NCI-H82 treated with DMSO at 0.1 percent for 48 hours (cell line): ENCODE data around the gene PSMD12.
"Not testable (repeated sequence)": the region's sequence is repeated elsewhere in the genome, so short reads cannot be mapped to it uniquely, and the experiment has no call there.

Experiments
- DNase-seq: peaks from one replicate; lab custom pipeline; 2025; ENCODE audit not compliant: unreplicated experiment; lab: John Stamatoyannopoulos, UW

PSMD12 gene

DNA sequence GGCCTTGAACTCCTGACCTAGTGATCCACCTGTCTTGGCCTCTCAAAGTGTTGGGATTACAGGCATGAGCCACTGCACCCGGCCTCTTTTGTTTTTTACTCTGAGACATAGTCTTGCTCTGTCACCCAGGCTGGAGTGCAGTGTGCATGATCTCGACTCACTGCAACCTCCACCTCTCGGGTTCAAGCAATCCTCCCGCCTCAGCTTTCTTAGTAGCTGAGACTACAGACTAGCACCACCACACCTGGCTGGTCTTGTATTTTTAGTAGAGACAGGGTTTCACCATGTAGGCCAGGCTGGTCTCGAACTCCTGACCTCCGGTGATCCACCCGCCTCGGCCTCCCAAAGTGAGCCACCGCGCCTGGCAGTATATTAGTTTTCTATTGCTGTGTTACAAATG lies 22.2 kb upstream of the PSMD12 start:
- not testable (repeated sequence) for DNase-seq

DNA sequence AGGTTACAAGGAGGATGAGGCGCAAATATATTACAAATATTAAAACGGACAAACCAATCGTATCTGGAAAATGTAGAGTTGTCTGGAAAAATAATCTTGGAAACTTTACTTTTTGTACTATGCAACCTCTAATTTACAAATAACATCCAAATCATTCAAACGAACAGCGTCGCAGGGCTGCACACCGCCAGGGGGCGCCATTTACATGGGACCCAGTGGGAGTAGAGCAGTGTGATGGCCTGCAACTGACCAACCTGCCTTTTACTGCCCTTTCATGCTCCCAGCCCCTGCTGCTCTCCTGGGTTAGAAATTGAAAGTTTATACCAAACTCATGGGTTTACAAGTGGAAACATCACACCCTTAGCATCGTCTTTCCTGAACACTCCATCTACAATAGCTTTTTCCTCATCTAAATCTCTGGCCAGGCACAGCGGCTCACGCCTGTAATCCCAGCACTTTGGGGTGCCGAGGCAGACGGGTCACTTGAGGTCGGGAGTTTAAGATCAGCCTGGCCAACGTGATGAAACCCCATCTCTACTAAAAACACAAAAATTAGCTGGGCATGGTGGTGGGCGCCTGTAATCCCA lies 20.7 kb upstream of the PSMD12 start:
- DNase-seq: peak; percentile 38

DNA sequence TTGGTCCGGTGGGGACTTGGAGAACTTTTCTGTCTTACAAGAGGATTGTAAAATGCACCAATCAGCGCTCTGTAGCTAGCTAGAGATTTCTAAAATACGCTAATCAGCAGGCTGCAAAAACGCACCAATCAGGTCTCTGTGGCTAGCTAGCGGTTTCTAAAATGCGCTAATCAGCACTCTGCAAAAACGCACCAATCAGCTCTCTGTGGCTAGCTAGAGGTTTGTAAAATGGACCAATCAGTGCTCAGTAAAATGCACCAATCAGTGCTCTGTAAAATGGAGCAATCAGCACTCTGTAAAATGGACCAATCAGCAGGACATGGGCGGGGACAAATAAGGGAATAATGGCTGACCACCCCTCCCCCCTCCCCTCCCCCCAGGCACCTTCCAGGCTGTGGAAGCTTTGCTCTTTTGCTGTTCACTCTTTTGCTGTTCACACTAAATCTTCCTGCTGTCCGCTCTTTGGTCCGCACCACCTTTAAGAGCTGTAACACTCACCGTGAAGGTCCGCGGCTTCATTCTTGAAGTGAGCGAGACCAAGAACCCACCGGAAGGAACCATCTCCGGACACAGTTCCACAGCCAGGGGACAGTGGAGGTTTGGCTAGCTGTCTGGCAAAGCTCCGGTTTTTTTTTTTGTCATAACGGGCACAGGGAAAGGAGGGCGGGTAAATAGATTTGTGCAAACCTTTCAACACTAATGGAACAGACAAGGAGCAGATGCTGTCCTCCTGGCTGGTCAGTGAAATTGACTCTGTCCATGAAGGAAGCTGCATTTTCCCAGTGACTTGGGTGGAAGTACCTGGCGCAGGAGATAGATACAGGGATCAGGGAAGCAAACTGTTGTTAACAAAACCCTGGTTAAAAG lies 19.0 kb upstream of the PSMD12 start:
- no peak for DNase-seq

DNA sequence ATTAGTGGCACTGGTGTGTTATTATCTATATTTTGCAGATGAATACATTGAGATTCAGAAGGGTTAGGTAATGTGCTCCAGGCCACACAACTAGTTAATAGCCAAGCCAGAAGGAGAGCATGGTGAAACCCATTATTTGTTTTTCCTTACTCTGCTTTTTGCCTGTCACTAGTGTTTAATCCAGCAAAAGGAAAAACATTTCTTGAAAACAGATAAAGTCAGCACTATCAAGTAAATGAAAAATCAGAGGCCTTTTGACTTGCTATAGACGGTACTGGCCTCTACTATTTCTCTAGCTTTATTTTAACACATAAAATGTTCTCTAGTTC lies 15.5 kb upstream of the PSMD12 start:
- no peak for DNase-seq

DNA sequence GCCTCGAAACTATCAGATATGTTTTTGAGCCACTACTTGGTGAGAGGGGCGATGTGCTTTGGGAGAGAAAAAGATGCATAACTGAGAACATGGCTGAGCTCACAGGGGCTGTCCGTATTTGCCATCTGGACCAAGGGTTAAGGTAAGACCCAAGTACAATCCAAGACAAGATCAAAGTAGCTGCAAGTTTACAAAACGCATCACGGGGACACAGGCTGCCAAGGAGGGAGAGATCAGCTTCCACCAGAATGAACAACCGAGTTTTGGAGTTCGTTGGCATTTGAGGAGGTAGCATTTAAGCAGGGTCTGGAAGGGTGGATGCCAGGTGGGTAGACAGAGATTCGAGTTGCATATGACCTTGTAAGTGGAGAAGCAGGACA lies 12.9 kb upstream of the PSMD12 start:
- no peak for DNase-seq

DNA sequence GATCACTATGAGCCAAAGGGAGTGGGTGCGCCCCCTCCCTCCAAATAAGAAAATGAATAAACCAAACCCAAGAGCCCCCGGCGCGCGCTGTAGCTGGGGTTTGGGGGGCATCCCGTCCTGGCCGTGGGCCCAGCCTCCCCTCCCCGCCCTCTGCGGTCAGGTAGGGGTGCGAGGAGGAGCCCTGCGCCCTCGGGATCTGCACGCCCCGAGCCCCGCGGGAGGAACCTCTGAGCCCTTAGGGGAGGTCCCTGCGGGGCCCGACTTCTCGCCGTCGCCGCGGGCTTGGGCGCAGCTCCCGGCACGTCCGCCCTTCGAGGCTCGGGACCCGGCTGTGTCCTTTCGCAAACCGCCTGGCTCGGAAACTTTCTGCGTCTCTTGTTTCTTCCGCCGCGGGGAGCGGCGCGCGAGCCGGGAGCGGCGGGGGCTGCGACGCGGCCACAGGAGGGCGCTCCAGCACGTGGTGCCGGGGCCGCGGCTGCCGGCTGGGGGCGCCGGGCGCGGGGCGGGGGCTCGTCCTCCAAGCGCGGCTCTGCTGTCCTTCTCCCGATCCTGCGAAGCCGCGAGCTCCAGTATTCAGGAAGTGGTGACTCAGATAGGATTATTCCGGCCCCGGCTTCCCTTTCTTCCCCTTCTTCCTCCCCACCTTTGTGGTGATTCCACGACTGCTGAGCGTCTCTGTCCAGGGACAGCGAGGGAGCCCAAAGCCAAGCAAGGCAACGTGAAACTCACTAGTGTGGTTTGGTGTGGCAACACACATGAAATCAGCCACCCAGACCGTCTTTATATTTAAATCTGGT lies 12.3 kb upstream of the PSMD12 start:
- peak; percentile 56 for DNase-seq

DNA sequence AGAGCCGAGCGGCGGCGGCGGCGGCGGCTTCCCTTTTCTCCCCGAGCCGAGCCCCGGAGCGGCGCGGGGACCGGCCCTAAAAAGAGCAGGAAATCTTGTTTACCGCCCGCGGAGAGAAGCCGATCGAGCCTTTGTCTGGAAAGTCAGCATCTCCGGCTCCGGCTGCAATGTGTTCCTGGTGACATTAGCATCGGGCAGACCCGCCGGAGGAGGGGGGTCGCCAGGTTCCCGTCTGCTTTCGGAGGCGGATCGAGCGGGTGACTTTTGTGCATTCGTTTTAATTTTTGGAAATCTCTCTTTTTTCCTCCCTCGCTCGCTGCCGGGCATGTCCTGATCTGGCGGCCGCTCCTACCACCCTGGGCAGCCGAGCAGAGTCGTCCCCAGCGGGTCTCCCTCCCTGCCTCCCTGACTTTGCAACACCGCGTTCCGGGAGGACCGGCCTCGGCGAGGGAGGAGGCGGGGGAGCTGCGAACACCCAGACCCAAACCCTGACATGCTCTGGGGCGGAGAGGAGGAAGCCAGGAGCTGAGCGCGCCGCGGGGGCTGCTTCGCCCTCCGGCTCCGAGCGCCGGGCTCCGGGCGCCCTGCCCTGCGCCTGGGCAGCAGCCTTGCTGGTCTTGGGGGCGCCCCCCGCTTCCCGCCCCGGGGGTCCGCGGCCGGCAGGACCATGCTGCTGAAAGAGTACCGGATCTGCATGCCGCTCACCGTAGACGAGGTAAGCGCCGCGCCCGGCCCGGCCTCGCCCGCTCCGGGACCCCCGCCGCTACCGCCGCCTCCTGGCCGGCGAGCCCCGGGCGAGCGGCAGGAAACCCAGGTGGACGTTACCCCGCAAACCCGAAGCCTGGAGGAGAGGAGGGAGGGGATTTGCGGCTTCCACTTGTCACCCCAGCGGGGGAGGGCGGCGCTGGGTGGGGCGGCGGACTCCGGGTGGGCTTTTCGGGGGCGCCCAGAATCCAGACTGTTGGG lies 11.4 kb upstream of the PSMD12 start:
- DNase-seq: no peak

DNA sequence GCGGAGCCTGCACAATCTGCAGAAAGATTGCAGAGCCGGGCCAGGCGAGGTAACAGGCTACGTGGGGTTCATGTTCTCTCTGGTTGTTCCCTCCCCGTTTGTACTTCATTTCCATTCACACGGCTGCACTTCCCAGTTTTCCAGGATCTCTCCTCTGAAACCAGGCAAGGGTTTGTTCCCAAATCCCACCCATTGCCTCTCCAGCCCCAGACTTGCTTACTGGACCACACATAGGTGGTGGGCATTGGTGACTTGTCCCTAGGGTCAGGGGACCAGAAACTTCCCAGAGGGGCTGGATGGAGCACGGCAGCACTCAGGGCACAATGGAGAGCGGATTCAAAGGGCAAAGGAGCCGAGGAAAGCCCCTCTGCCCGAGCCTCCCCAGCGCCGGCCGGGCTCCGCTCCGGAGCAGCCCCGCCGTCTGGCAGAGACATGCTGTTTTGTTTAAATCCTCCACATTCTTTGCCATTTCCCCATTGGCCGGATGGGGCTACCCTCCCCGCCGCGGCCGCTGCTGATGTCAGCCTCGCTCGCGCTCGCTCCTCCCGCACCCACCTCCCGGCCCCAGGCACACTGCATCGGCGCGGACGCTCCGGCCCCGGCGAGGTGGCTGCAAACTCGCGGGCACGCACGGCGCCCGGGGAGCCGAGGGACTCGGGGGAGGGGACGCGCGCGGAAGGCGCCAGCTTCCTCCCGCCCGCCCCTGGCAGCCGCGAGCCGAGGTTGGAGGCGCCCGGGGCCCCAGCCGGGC lies 10.5 kb upstream of the PSMD12 start, which contains the start of gene PITPNC1:
Gene PITPNC1 (plus strand): TSS at position 545 of the 751 bp plus-strand sequence.
- peak; percentile 36 for DNase-seq

DNA sequence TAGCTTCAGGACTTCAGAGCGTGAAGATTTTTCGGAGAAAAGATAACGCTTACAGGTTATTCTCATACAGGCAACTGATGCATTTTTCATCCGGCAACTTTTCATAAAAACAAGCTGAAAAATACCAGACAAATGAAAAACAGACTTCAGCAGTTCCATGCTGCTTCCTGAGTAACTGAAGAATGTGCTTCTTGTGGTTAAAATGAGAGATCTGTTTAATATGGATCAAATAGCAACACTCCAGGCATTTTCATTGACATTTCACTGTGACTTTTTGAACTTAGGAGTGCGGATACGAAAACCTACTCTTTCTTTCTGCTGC lies 10.0 kb upstream of the PSMD12 start:
- no peak for DNase-seq

DNA sequence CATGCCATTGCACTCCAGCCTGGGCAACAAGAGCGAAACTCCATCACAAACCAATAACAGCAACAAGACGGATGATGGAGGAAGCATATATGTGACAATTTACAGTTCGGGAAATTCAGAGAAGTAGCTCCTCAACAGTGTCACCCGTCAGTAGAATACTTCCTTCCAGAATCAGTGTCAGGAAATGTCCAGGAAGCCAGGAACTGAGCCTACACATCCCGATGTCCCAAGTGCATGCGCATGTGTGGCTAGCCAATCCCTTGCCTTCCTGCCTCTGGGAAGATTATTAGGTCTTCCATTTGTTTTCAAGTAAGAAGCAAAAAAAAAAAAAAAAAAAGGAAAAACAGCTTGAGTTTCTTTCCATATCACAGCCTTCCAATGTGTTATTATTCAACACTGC lies 9.3 kb upstream of the PSMD12 start:
- DNase-seq: no peak

DNA sequence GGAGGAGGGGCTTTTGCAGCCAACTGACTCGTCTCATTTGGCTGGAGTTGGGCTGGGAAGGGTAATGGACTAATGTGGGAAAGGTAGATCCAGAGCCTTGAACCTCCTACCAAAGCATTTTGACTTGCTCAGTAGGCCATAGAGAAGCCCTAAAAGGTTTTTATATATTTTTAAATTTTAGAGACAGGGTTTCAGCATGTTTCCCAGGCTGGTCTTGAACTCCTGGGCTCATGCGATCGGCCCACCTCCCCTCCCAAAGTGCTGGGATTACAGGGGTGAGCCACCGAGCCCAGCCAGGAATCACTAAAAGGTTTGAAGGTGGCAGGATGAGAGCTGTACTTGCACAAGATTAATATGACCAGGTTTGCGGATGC lies 8.7 kb upstream of the PSMD12 start:
- DNase-seq: no peak

DNA sequence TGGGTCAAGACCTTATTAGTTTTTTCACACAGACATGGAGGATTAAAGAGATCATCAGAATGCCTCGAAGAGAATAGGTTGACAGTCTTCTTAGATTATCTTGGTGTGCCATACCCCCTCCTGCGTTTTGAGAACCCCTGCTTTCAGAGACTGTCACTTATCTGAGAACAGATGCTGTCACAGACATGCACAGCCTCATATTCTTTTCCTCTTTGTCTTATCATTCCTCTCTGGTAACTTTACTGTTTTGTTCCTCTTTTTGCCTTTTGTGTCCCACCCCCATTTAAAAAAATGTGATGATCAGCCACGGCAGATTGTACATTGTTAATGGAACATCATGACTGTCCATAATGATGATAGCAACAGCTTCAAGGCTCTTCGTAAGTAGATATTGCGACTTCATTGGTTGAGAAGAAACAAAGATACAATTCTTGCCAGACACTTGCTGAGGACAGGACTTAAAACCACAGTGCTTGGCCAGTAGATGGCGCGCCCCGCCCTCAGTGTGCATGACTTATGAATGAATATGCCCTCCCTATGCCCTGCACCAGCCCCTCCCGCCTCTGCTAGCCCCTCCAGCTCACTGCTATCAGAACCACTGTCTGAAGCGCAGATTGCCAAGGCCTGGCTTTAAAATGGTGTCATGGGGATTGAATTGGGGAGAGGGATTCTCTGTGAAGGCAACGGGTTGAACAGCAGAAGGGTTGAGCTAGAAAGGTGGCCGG lies 8.1 kb upstream of the PSMD12 start:
- peak; percentile 86 for DNase-seq

DNA sequence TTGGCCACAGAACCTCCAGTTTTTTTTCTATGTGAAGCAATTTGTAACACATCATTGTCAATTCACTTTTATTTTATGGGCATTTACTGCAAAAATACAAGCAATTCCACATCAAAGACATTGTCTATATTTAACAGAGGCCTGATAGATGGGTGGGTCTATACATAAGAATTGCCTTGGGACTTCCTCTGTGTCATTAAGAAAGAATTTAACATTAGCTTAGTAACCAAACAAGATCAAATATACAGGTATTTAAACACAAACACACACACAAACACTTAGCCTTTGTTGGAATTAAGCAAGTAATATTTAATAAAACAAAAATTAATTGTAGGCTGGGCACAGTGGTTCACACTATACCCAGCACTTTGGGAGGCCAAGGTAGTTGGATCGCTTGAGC lies 6.4 kb upstream of the PSMD12 start:
- no peak for DNase-seq

DNA sequence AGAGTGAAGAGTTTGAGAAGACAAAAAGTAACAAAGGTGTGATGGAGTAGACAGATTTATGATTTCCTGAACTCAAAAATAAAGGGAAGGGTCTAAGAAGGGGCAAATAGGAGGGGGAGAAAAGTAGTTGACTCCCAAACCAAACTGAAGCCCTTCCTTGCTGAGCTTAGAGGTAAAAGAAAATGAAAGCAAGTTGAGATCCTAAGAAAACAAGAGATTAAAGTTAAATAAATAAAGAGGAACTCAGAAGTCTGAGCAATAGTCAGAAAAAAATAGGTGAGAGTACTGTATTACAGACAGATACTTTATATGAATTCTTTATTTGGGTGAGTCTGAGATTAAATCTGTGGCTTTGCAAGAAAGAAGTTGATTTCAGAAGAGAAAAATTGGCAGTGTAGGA lies 3.3 kb upstream of the PSMD12 start:
- no peak for DNase-seq

DNA sequence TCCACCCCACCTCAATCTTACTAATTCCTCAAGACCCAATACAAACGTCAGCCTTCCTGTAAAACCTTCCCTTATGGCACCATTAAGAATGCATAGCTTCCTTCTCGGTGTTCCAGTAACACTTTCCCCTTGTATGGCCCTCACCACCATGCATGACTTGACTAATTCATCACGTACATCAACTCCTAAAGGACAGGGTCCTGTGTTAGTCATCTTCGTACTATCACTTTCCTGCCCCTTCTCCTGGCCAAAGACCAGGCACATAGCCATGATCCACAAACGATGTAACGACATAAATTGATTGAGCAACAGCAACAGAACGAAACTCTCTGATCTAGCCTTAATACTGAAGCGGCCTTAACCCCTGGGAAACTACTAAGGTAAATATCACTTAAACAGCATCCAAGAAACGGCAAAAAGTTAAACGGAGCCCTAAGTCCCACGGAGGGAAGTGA lies 612 bp downstream of the PSMD12 start:
- DNase-seq: no peak

DNA sequence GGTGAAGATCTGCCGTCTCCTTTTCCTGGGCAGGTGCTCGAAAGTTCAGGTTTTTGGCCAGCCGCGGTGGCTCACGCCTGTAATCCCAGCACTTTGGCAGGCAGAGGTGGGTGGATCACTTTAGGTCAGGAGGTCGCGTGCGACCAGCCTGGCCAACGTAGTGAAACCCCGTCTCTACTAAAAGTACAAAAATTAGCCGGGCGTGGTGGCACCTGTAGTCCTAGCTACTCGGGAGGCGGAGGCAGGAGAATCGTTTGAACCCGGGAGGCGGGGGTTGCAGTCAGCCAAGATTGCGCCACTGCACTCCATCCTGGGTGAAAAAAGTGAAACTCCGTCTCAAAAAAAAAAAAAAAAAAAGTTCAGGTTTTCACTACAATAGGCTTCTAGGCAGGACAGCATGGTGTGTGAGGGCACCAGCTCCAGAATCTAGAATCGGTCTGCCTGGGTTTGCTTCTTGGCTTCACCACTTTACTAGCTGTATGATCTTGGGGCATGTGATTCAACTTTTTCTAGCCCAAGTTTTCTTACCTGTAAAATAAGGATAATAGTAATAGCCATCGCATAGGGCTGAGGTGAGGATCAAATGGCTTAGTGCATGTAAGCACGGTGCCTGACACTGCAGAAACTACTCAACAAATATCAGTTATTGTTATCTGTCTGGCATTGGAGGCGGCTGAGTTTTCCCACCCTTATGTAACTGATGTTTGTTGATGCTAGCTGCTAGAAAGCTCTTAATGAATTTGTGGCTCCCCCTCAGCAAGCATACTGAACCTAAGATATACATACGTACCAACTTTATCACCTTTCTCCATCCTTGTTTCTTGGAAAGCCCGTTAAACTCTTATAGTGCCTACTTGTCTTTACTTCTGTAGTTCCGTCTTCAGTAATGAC lies 1.3 kb downstream of the PSMD12 start:
- no peak for DNase-seq

DNA sequence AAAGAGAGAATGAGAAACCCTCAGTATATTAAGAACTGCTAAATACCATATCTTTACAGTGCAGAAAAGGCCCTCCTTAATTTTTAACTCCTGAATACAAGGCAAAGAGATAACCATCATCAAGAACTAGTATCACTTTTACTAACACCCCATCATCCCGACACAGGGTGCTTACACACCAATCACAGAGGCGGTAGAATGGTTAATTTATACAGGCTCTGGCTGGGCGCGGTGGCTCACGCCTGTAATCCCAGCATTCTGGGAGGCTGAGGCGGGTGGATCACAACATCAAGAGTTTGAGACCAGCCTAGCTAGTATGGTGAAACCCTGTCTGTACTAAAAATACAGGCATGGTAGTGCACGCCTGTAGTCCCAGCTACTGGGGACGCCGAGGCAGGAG lies 4.2 kb downstream of the PSMD12 start:
- no peak for DNase-seq

DNA sequence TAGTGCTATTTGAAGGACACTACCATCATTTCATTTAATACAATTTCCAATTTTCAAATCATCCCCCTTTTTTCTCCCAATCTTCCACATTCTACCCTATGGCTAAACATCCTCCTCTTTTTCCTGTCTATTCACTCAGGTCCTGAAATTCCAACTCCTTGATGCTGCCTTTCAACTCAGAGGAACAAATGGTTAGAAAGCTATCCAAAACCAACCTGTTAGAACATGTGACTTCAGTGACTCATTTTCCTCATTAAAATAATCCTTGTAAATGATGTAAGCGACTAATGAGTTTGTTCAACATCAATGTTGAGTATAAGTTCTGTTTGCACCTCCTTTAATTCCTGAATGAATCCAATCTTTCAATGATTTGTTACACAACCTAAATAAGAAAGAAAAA lies 5.5 kb downstream of the PSMD12 start:
- no peak for DNase-seq
